ENCODE measurements around the gene CYB561. TPM values are rescaled to one million over a fixed set of nuclear protein-coding genes. Genes with fewer than 3 reads are reported as not detected.
A peak's percentile ranks its signal among the peaks of the same experiment; 100 is the strongest.

Gene CYB561
- total and polyA plus RNA-seq, 9 of the 15 experiments (the other 6 are each of a cell fraction or from before 2014, with no cell fraction given): 4.0 to 30.8 (median 17.4) TPM

GRCh38 chr17:63474586-63475460, 28.7 kb upstream of the CYB561 start (continued):
- no peak for TF ChIP-seq XRCC3 (IDR thresholded peaks at IDR 0.05)
- no peak for TF ChIP-seq JUN (IDR thresholded peaks at IDR 0.05; ENCODE audit: borderline replicate concordance, low read depth, low read length)
- TF ChIP-seq JUN (CRISPR knock-in tag; IDR thresholded peaks at IDR 0.05; ENCODE audit: borderline replicate concordance): no peak
- no peak for TF ChIP-seq ZNF445 (CRISPR knock-in tag; IDR thresholded peaks at IDR 0.05; ENCODE audit: low read depth)
- TF ChIP-seq ATF1 (CRISPR knock-in tag; IDR thresholded peaks at IDR 0.05): no peak
- no peak for TF ChIP-seq ATF1 (tag; IDR thresholded peaks at IDR 0.05)
- no peak for TF ChIP-seq ZNF79 (CRISPR knock-in tag; IDR thresholded peaks at IDR 0.05; ENCODE audit: low read depth)

DNA sequence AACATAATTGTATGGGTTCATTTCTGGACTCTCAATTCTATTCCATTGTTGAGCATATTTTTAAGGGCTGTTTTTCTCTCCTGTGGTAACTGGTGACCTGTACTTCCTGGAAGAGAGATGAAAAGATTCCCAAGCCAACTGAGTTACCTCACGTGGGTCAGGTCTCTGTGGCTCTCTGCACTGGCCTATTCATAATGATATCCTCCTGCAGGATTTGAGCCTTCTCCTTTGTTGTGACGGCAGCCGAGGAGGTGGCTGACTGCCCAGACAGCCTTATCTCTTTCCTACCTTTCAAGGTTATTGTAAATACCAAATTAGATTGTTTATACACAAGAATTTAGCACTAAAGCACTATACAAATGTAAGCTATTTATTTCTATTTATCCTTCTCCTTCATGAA, 28.1 kb upstream of the CYB561 start:
- intact Hi-C loops (cut with micrococcal nuclease): no loop called here
- H3K9me1 ChIP-seq (ENCODE audit: control insufficient read depth, insufficient read depth, low read length): no peaks in the 10 kb centered on the region
- CTCF ChIA-PET (ENCODE audit: low intra/inter-chr PET ratio): no interaction called here
- no peak for ATAC-seq
- peaks cover 27 to 37% of the 10 kb centered on the region in 2 experiments for H3K4me1 ChIP-seq (replicated peaks in 1 of 2; ENCODE audit: control insufficient read depth in 2 of 2, insufficient read depth in 2 of 2, low read length in 2 of 2)
- BruUV-seq (replicated peaks): no TSS peak
- WGBS (ENCODE audit: insufficient coverage, low coverage, missing lambda C conversion rate): 2% methylated on average over 3 of the region's 3 CpGs
- in situ Hi-C loops (cut with MboI): no loop called here
- no peaks in the 10 kb centered on the region for H3K36me3 ChIP-seq (ENCODE audit: control insufficient read depth, insufficient read depth, low read length)
- no peak overlapping the region for H3K4me2 ChIP-seq (ENCODE audit: insufficient read depth, low read length)
- H3K79me2 ChIP-seq (ENCODE audit: control insufficient read depth, insufficient read depth, low read length): no peaks in the 10 kb centered on the region
- no peak overlapping the region for H3K27ac ChIP-seq (ENCODE audit: extremely low read depth, low read depth, low read length)
- no peaks in the 10 kb centered on the region for H4K20me1 ChIP-seq (replicated peaks; ENCODE audit: control insufficient read depth, insufficient read depth, low read length)
- FAIRE-seq: peak; percentile 81
- no peak overlapping the region for H3K4me3 ChIP-seq
- no peaks in the 10 kb centered on the region for H3K27me3 ChIP-seq (ENCODE audit: control insufficient read depth in 2 of 2, insufficient read depth in 2 of 2, low read length in 2 of 2)
- no peaks in the 10 kb centered on the region for H3K9me3 ChIP-seq (replicated peaks; ENCODE audit: control insufficient read depth, insufficient read depth, low read depth, low read length)
- DNase-seq (ENCODE audit: extremely low read depth in 1 of 4, low spot score in 3 of 4): peak in 2 of 4 experiments; percentile 46 to 55
- POLR2A ChIA-PET: no interaction called here
- no peak overlapping the region for H2AFZ ChIP-seq (ENCODE audit: low read depth, low read length)
- no peak overlapping the region for H3K9ac ChIP-seq (ENCODE audit: insufficient read depth in 1 of 2, low read depth in 2 of 2, low read length in 2 of 2)
- TF ChIP-seq, protein P1, sequence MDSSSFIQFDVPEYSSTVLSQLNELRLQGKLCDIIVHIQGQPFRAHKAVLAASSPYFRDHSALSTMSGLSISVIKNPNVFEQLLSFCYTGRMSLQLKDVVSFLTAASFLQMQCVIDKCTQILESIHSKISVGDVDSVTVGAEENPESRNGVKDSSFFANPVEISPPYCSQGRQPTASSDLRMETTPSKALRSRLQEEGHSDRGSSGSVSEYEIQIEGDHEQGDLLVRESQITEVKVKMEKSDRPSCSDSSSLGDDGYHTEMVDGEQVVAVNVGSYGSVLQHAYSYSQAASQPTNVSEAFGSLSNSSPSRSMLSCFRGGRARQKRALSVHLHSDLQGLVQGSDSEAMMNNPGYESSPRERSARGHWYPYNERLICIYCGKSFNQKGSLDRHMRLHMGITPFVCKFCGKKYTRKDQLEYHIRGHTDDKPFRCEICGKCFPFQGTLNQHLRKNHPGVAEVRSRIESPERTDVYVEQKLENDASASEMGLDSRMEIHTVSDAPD (CRISPR knock-in tag; IDR thresholded peaks at IDR 0.05): no peak
- TF ChIP-seq, protein P2, sequence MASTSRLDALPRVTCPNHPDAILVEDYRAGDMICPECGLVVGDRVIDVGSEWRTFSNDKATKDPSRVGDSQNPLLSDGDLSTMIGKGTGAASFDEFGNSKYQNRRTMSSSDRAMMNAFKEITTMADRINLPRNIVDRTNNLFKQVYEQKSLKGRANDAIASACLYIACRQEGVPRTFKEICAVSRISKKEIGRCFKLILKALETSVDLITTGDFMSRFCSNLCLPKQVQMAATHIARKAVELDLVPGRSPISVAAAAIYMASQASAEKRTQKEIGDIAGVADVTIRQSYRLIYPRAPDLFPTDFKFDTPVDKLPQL (IDR thresholded peaks at IDR 0.05; ENCODE audit: extremely low read depth, insufficient read length): no peak
- TF ChIP-seq ZNF121 (CRISPR knock-in tag; conservative IDR thresholded peaks at IDR 0.05): no peak
- TF ChIP-seq JUNB (CRISPR knock-in tag; conservative IDR thresholded peaks at IDR 0.05): no peak
- TF ChIP-seq EGR1 (conservative IDR thresholded peaks at IDR 0.05): no peak
- peak; percentile 31; the same call in 1 of the 2 replicates for TF ChIP-seq ESRRA (IDR thresholded peaks at IDR 0.05; ENCODE audit: borderline replicate concordance, low read depth)
- no peak for TF ChIP-seq ZNF76 (CRISPR knock-in tag; IDR thresholded peaks at IDR 0.05; ENCODE audit: borderline replicate concordance)
- no peak for TF ChIP-seq TBL1XR1 (IDR thresholded peaks at IDR 0.05; ENCODE audit: low read length in 2 of 2)
- TF ChIP-seq, protein P3, sequence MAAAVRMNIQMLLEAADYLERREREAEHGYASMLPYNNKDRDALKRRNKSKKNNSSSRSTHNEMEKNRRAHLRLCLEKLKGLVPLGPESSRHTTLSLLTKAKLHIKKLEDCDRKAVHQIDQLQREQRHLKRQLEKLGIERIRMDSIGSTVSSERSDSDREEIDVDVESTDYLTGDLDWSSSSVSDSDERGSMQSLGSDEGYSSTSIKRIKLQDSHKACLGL (CRISPR knock-in tag; IDR thresholded peaks at IDR 0.05; ENCODE audit: borderline replicate concordance, poor library complexity, severe bottlenecking): no peak
- no peak for TF ChIP-seq MTA2 (IDR thresholded peaks at IDR 0.05; ENCODE audit: low read depth)
- TF ChIP-seq FOXA1 (IDR thresholded peaks at IDR 0.05; ENCODE audit: borderline replicate concordance): no peak
- TF ChIP-seq ARID2 (IDR thresholded peaks at IDR 0.05): no peak
- TF ChIP-seq LEF1 (IDR thresholded peaks at IDR 0.05): peak; percentile 14; the same call in 1 of the 2 replicates
- TF ChIP-seq LARP7 (IDR thresholded peaks at IDR 0.05): no peak
- TF ChIP-seq CAMTA2 (CRISPR knock-in tag; conservative IDR thresholded peaks at IDR 0.05): no peak
